Fibroblast of lung (primary cell): ENCODE measurements around the gene SEMA3E. TPM values are rescaled to one million over a fixed set of nuclear protein-coding genes. Genes with fewer than 3 reads are reported as not detected.

Experiments
- DNase-seq, 2 donors: peaks; one replicate each; pipeline versions ENCODE4 v3.0.0 to v3.0.0-alpha.2; 2010; ENCODE audit warnings: low read depth in 2 of 2
- H2AFZ ChIP-seq: 2 replicates; pipeline ENCODE4 v1.5.1; 2012; ENCODE audit warnings: low read length, control low read depth, inconsistent platforms
- H3K27ac ChIP-seq: 2 replicates; pipeline ENCODE4 v1.5.1; 2011; ENCODE audit warnings: low read length, control low read depth; ENCODE audit not compliant: insufficient read depth
- H3K27me3 ChIP-seq: 2 replicates; pipeline ENCODE4 v1.5.1; 2011; ENCODE audit warnings: mild to moderate bottlenecking, low read length; ENCODE audit not compliant: control insufficient read depth, insufficient read depth
- H3K36me3 ChIP-seq: 2 replicates; pipeline ENCODE4 v1.5.1; 2011; ENCODE audit warnings: low read length; ENCODE audit not compliant: control insufficient read depth, insufficient read depth
- H3K4me1 ChIP-seq: 2 replicates; pipeline ENCODE4 v1.5.1; 2011; ENCODE audit warnings: low read length; ENCODE audit not compliant: control insufficient read depth, insufficient read depth; ENCODE audit errors: extremely low read depth
- H3K4me2 ChIP-seq: 2 replicates; pipeline ENCODE4 v1.5.1; 2011; ENCODE audit warnings: low read length, control low read depth; ENCODE audit not compliant: insufficient read depth; ENCODE audit errors: extremely low read depth
- H3K4me3 ChIP-seq, 4 experiments: fragments of 200-600 bp in 1 of 4; sonication (generic) in 1 of 4; replicated peaks in 1 of 4; 2 replicates each; pipeline ENCODE4 v1.5.1; 2011 to 2016; ENCODE audit warnings: low read length in 4 of 4, low read depth in 3 of 4, mild to moderate bottlenecking in 3 of 4, control low read depth in 2 of 4, inconsistent platforms in 1 of 4, mixed read lengths in 1 of 4; ENCODE audit not compliant: insufficient read depth in 1 of 4; ENCODE audit errors: control extremely low read depth in 1 of 4
- H3K79me2 ChIP-seq: 2 replicates; pipeline ENCODE4 v1.5.1; 2012; ENCODE audit warnings: mild to moderate bottlenecking, low read length, inconsistent platforms; ENCODE audit not compliant: control insufficient read depth, insufficient read depth
- H3K9ac ChIP-seq: 2 replicates; pipeline ENCODE4 v1.5.1; 2011; ENCODE audit warnings: mild to moderate bottlenecking, low read length, control low read depth; ENCODE audit not compliant: insufficient read depth
- H3K9me3 ChIP-seq: 2 replicates; pipeline ENCODE4 v1.5.1; 2012; ENCODE audit warnings: low read depth, low read length; ENCODE audit not compliant: control insufficient read depth, insufficient read depth
- H4K20me1 ChIP-seq: 2 replicates; pipeline ENCODE4 v1.5.1; 2011; ENCODE audit warnings: low read length; ENCODE audit not compliant: control insufficient read depth, insufficient read depth; ENCODE audit errors: extremely low read depth
- EZH2 ChIP-seq: IDR thresholded peaks from 2 replicates; pipeline ENCODE4 v1.5.1; 2012; ENCODE audit warnings: low read length, control low read depth, mild to moderate bottlenecking; ENCODE audit errors: missing control alignments
- polyA plus RNA-seq, 2 donors: library from polyadenylated mRNA; depleted of rRNA in 1 of 2; stranded (reverse) in 1 of 2; unstranded in 1 of 2; fragments of >200 nt; gene quantifications; 2 replicates each; pipeline ENCODE4 v1.2.1, GENCODE V29; 2011 to 2012; ENCODE audit warnings: missing spikeins in 1 of 2
- total RNA-seq: library from RNA; depleted of rRNA; stranded (reverse); fragments of >200 nt; gene quantifications from 2 replicates; pipeline ENCODE4 v1.2.1, GENCODE V29; 2014
- TF ChIP-seq, protein P1 (sequence below), 2 donors: IDR thresholded peaks in 1 of 2; conservative IDR thresholded peaks in 1 of 2; 1 replicate in 1 of 2; 2 replicates in 1 of 2; pipeline ENCODE4 v1.5.1; 2011 to 2012; ENCODE audit warnings: low read length in 2 of 2, control low read depth in 1 of 2, inconsistent platforms in 1 of 2, low read depth in 1 of 2, mild to moderate bottlenecking in 1 of 2

The SEMA3E gene
- total and polyA plus RNA-seq, 2 donors (not counting 1 experiment from before 2014, with no cell fraction given): 1.1 to 2.0 TPM

DNA sequence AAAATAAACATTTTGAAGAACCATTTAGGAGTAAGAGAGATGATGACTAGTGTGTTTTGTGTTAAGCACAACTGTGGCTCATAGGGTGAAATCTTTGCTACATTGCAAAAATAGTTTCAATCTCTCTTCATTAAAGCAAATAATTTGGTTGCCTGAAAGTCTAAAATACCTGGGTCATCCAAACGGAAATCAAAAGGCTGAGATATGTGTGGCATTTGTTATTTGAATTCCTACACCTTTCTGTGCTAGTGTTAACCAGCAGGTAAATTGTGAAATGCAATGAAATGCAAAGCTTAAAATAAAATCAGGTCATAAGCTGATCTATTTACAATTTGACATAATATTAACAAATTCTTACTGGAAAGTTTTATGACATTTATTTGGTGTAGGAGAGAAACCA lies 40.9 kb upstream of the SEMA3E start:
- Histone ChIP-seq H3K4me3 (no peak overlapping the region), H3K79me2 (no peaks in the 10 kb centered on the region), H3K4me2 (no peak overlapping the region), H3K27me3 (no peaks in the 10 kb centered on the region), H3K27ac (no peak overlapping the region), H3K9ac (no peak overlapping the region), H3K9me3 (no peaks in the 10 kb centered on the region), H2AFZ (no peak overlapping the region), H4K20me1 (no peaks in the 10 kb centered on the region), H3K36me3 (no peaks in the 10 kb centered on the region), H3K4me1 (no peaks in the 10 kb centered on the region)
- no peak for DNase-seq
- TF ChIP-seq, protein P1, sequence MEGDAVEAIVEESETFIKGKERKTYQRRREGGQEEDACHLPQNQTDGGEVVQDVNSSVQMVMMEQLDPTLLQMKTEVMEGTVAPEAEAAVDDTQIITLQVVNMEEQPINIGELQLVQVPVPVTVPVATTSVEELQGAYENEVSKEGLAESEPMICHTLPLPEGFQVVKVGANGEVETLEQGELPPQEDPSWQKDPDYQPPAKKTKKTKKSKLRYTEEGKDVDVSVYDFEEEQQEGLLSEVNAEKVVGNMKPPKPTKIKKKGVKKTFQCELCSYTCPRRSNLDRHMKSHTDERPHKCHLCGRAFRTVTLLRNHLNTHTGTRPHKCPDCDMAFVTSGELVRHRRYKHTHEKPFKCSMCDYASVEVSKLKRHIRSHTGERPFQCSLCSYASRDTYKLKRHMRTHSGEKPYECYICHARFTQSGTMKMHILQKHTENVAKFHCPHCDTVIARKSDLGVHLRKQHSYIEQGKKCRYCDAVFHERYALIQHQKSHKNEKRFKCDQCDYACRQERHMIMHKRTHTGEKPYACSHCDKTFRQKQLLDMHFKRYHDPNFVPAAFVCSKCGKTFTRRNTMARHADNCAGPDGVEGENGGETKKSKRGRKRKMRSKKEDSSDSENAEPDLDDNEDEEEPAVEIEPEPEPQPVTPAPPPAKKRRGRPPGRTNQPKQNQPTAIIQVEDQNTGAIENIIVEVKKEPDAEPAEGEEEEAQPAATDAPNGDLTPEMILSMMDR (conservative IDR thresholded peaks at IDR 0.05 in 1 of 2, IDR thresholded peaks at IDR 0.05 in 1 of 2; ENCODE audit: low read depth in 1 of 2, low read length in 2 of 2): no peak
- no peak for TF ChIP-seq EZH2

DNA sequence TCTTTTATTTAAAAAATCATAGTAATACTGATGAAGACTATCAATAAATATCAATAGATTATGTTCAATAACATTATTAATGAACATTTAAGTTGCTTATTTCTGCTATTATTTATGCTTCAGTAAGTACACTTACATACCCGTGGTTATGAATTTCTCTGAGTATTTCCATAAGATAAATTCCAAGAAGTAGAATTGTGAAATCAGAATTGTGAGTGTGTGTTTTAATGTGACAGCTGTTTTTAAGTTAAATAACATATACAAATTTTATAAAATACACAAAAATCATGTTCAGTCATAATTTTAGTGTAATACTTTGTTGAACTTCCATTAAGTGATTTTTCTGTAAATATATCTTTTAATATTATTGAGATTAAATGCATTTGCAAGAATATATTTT lies 37.5 kb upstream of the SEMA3E start:
- no peak overlapping the region for H3K27ac ChIP-seq
- H3K4me2 ChIP-seq: no peak overlapping the region
- no peaks in the 10 kb centered on the region for H3K27me3 ChIP-seq
- no peak overlapping the region for H2AFZ ChIP-seq
- H4K20me1 ChIP-seq: no peaks in the 10 kb centered on the region
- H3K79me2 ChIP-seq: no peaks in the 10 kb centered on the region
- H3K36me3 ChIP-seq: no peaks in the 10 kb centered on the region
- no peaks in the 10 kb centered on the region for H3K4me1 ChIP-seq
- DNase-seq: peak in 1 of 2 donors; percentile 55
- TF ChIP-seq EZH2: no peak
- TF ChIP-seq, protein P1 (conservative IDR thresholded peaks at IDR 0.05 in 1 of 2, IDR thresholded peaks at IDR 0.05 in 1 of 2; ENCODE audit: low read depth in 1 of 2, low read length in 2 of 2): no peak
- H3K4me3 ChIP-seq: no peak overlapping the region
- no peak overlapping the region for H3K9ac ChIP-seq
- H3K9me3 ChIP-seq: no peaks in the 10 kb centered on the region

DNA sequence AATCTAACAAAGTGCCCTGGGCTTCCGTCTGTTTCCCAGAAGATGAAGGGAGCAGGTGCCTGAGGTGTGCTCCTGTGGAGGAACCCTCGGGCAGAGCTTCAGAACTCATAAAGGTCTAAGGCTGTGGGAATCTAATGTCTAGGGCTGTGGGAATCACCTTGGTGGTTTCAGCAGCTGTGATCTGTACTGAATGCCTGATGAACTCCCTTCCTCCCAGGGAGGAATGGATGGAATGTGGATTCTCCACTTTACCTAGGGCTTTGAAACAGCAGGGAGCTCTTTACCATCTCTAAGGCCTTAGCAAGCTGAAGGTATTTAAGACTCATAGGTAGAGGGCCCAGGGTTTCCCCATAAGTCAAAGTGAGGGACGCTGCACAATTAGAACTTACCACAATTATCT lies 36.0 kb upstream of the SEMA3E start:
- no peaks in the 10 kb centered on the region for H3K36me3 ChIP-seq
- TF ChIP-seq EZH2: no peak
- TF ChIP-seq, protein P1 (conservative IDR thresholded peaks at IDR 0.05 in 1 of 2, IDR thresholded peaks at IDR 0.05 in 1 of 2; ENCODE audit: low read depth in 1 of 2, low read length in 2 of 2): no peak
- H3K4me1 ChIP-seq: no peaks in the 10 kb centered on the region

More for the DNA sequence above, 36.0 kb upstream of the SEMA3E start:
- DNase-seq: no peak
- H3K79me2 ChIP-seq: no peaks in the 10 kb centered on the region
- no peak overlapping the region for H3K4me2 ChIP-seq
- no peaks in the 10 kb centered on the region for H3K27me3 ChIP-seq
- H3K27ac ChIP-seq: no peak overlapping the region
- H4K20me1 ChIP-seq: no peaks in the 10 kb centered on the region
- no peaks in the 10 kb centered on the region for H3K9me3 ChIP-seq
- H3K9ac ChIP-seq: no peak overlapping the region
- H2AFZ ChIP-seq: no peak overlapping the region
- no peak overlapping the region for H3K4me3 ChIP-seq
